Endodermal cell (in vitro differentiated cells): Measurements from ENCODE around the gene DNASE2. TPM values are rescaled to one million over a fixed set of nuclear protein-coding genes. Genes with fewer than 3 reads are reported as not detected.

ENCODE experiments used
- DNase-seq: peaks from one replicate; pipeline ENCODE4 v3.0.0-alpha.2; 2017
- H3K27ac ChIP-seq: 2 replicates; pipeline ENCODE4 v1.5.1; 2013; ENCODE audit warnings: mild to moderate bottlenecking, low read depth, low read length, moderate library complexity
- H3K27me3 ChIP-seq: 2 replicates; pipeline ENCODE4 v1.6.1; 2013; ENCODE audit warnings: mild to moderate bottlenecking, low read length, moderate library complexity; ENCODE audit not compliant: insufficient read depth, control insufficient read depth, poor library complexity, severe bottlenecking
- H3K36me3 ChIP-seq: 2 replicates; pipeline ENCODE4 v1.7.0; 2013; ENCODE audit warnings: mild to moderate bottlenecking, low read length, moderate library complexity; ENCODE audit not compliant: control insufficient read depth, insufficient read depth
- H3K4me1 ChIP-seq: one replicate; pipeline ENCODE4 v1.7.0; 2013; ENCODE audit warnings: low read length; ENCODE audit not compliant: control insufficient read depth, insufficient read depth
- H3K4me3 ChIP-seq: 2 replicates; pipeline ENCODE4 v1.5.1; 2013; ENCODE audit warnings: mild to moderate bottlenecking, low read length, moderate library complexity
- H3K9ac ChIP-seq: 2 replicates; pipeline ENCODE4 v1.6.1; 2013; ENCODE audit warnings: mild to moderate bottlenecking, low read length, moderate library complexity; ENCODE audit not compliant: poor library complexity, severe bottlenecking; ENCODE audit errors: extremely low read depth
- H3K9me3 ChIP-seq: 2 replicates; pipeline ENCODE4 v1.6.1; 2013; ENCODE audit warnings: mild to moderate bottlenecking, low read length, moderate library complexity; ENCODE audit not compliant: control insufficient read depth
- H3K27ac Mint-ChIP-seq: 2 replicates; pipeline ENCODE4 v1.8.0; 2020; ENCODE audit warnings: mixed read lengths
- H3K27me3 Mint-ChIP-seq: 2 replicates; pipeline ENCODE4 v1.8.0; 2021; ENCODE audit warnings: mild to moderate bottlenecking, mixed read lengths; ENCODE audit not compliant: insufficient read depth
- H3K36me3 Mint-ChIP-seq: 2 replicates; pipeline ENCODE4 v1.8.0; 2020; ENCODE audit warnings: low read depth, mixed read lengths
- H3K4me1 Mint-ChIP-seq: 2 replicates; pipeline ENCODE4 v1.8.0; 2020; ENCODE audit warnings: mixed read lengths
- H3K4me3 Mint-ChIP-seq: 2 replicates; pipeline ENCODE4 v1.8.0; 2020; ENCODE audit warnings: mild to moderate bottlenecking, moderate library complexity, mixed read lengths
- H3K9me3 Mint-ChIP-seq: 2 replicates; pipeline ENCODE4 v1.8.0; 2020; ENCODE audit warnings: mild to moderate bottlenecking, mixed read lengths
- WGBS, 2 experiments: methylation state at CpG; one replicate each; pipeline versions ENCODE4 v1.1.5 to v1.1.7; 2013; ENCODE audit warnings: missing lambda C conversion rate in 2 of 2, mixed read lengths in 1 of 2; ENCODE audit not compliant: insufficient coverage in 1 of 2, insufficient read length in 1 of 2; 5-methylcytosine and 5-hydroxymethylcytosine counted together
- total RNA-seq, 2 donors: library from RNA; stranded (reverse); fragmentation: NEBNext Ultra II Directional in 1 of 2; extraction: Animal tissue kit (Norgen Biotek cat#: 25700) in 1 of 2; gene quantifications; 2 replicates in 1 of 2; 3 replicates in 1 of 2; pipeline ENCODE4 v1.2.1, GENCODE V29; 2021
- TF ChIP-seq, protein P1 (sequence below): fragments of 200-600 bp; sonication (generic); conservative IDR thresholded peaks from 2 replicates; pipeline ENCODE4 v1.5.0; 2021; ENCODE audit warnings: antibody characterized with exemption, mild to moderate bottlenecking

Gene DNASE2
- total RNA-seq, 2 donors from 2014 or later: 20.8 to 32.3 TPM

DNA sequence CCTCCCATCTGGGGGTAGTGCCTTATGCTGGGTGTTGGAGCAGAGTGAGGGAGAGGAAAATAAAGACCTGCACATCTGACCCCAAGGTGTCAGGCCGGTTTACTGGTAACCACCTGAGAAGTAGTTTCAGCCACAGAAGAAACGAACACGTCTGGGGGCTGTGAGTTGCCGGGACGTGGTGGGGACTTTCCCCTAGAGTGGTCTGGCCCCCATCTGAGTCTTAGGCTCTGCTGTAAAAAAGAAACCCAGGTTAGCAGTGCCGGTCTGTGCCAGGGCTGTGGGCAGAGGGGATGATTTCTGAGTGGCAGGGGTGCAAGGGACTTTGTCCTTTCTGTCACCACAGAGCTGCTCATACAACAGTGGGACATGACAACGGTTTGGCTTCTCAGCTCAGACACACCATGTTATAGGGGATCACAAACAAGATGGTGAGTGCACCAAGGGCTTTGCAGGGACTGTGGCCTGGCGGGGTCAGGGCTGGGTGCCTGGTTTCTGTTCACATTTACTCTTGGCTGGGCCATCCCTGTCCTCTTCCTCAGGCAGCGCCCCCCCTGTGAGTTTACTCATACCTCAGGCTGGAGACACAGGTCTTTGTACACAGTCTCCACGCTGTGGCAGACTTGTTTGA, 18.8 kb upstream of the DNASE2 start:
- peaks cover 26% of the 10 kb centered on the region for H3K36me3 Mint-ChIP-seq
- Histone ChIP-seq H3K27ac (no peak overlapping the region), H3K9ac (no peak overlapping the region), H3K4me3 (no peak overlapping the region), H3K9me3 (no peaks in the 10 kb centered on the region), H3K27me3 (no peaks in the 10 kb centered on the region), H3K4me1 (no peaks in the 10 kb centered on the region), H3K36me3 (peaks cover 23% of the 10 kb centered on the region)
- no peak overlapping the region for H3K27ac Mint-ChIP-seq
- WGBS, 2 experiments: 93 to 95% methylated on average over 10 of the region's 10 CpGs
- no peaks in the 10 kb centered on the region for H3K4me1 Mint-ChIP-seq
- H3K9me3 Mint-ChIP-seq: no peaks in the 10 kb centered on the region
- DNase-seq: no peak
- TF ChIP-seq, protein P1, sequence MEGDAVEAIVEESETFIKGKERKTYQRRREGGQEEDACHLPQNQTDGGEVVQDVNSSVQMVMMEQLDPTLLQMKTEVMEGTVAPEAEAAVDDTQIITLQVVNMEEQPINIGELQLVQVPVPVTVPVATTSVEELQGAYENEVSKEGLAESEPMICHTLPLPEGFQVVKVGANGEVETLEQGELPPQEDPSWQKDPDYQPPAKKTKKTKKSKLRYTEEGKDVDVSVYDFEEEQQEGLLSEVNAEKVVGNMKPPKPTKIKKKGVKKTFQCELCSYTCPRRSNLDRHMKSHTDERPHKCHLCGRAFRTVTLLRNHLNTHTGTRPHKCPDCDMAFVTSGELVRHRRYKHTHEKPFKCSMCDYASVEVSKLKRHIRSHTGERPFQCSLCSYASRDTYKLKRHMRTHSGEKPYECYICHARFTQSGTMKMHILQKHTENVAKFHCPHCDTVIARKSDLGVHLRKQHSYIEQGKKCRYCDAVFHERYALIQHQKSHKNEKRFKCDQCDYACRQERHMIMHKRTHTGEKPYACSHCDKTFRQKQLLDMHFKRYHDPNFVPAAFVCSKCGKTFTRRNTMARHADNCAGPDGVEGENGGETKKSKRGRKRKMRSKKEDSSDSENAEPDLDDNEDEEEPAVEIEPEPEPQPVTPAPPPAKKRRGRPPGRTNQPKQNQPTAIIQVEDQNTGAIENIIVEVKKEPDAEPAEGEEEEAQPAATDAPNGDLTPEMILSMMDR: no peak
- no peaks in the 10 kb centered on the region for H3K27me3 Mint-ChIP-seq
- no peak overlapping the region for H3K4me3 Mint-ChIP-seq

DNA sequence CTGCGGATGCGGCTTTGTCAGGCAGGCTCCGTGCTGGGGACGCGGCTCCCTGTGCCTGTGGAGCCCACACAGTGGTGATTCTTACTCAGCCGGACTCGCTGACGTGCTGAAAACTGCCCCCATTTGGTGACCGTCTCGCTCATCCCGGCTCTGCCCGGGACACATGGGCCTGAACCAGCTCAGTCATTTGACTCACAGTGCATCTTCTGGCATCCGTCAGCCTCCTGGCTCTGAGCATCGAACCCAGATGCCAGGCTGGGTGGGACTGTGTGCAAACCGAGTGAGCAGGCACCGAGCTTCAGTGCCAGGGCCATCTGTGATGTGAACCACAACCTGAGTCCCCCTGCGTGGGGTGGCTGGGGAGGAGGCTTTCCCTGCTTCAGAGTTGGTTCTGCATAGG, 15.2 kb upstream of the DNASE2 start:
- 94 to 97% methylated on average over 17 of the region's 17 CpGs for WGBS, 2 experiments
- TF ChIP-seq, protein P1: no peak
- H3K4me1 Mint-ChIP-seq: peaks cover 5% of the 10 kb centered on the region
- H3K27me3 Mint-ChIP-seq: no peaks in the 10 kb centered on the region
- DNase-seq: no peak
- H3K36me3 Mint-ChIP-seq: peaks cover 44% of the 10 kb centered on the region
- Histone ChIP-seq H3K4me3 (no peak overlapping the region), H3K27me3 (no peaks in the 10 kb centered on the region), H3K9me3 (no peaks in the 10 kb centered on the region), H3K36me3 (peaks cover 43% of the 10 kb centered on the region), H3K4me1 (no peaks in the 10 kb centered on the region), H3K9ac (no peak overlapping the region), H3K27ac (no peak overlapping the region)
- H3K4me3 Mint-ChIP-seq: no peak overlapping the region
- no peak overlapping the region for H3K27ac Mint-ChIP-seq
- H3K9me3 Mint-ChIP-seq: no peaks in the 10 kb centered on the region

GRCh38 chr19:12893582-12893981, 12.3 kb upstream of the DNASE2 start:
- Histone ChIP-seq H3K4me1 (no peaks in the 10 kb centered on the region), H3K9ac (no peak overlapping the region), H3K27ac (no peak overlapping the region), H3K9me3 (no peaks in the 10 kb centered on the region), H3K36me3 (peaks cover 35% of the 10 kb centered on the region), H3K4me3 (no peak overlapping the region), H3K27me3 (no peaks in the 10 kb centered on the region)
- peaks cover 25% of the 10 kb centered on the region for H3K36me3 Mint-ChIP-seq
- H3K4me1 Mint-ChIP-seq: peaks cover 5% of the 10 kb centered on the region
- H3K27ac Mint-ChIP-seq: no peak overlapping the region
- TF ChIP-seq, protein P1: no peak
- H3K27me3 Mint-ChIP-seq: no peaks in the 10 kb centered on the region
- no peak for DNase-seq
- no peak overlapping the region for H3K4me3 Mint-ChIP-seq
- no peaks in the 10 kb centered on the region for H3K9me3 Mint-ChIP-seq
- WGBS, 2 experiments: 91 to 98% methylated on average over 4 to 5 of the region's 5 CpGs
